ENCODE data around the gene CREB5.

GRCh38 chr7:28847176-28847575 lies 434.9 kb downstream of the CREB5 start:
- TF ChIP-seq USF1 (IDR thresholded peaks at IDR 0.05) (no peak), YY1 (IDR thresholded peaks at IDR 0.05; ENCODE audit: low read depth) (no peak), RAD21 (IDR thresholded peaks at IDR 0.05; ENCODE audit: low read depth) (no peak), ZBTB7A (IDR thresholded peaks at IDR 0.05; ENCODE audit: low read depth) (no peak), CEBPB (IDR thresholded peaks at IDR 0.05) (no peak), TEAD4 (IDR thresholded peaks at IDR 0.05) (no peak), MAX (IDR thresholded peaks at IDR 0.05) (no peak), EP300 (IDR thresholded peaks at IDR 0.05; ENCODE audit: borderline replicate concordance) (no peak), NFIC (IDR thresholded peaks at IDR 0.05) (no peak), TAF1 (IDR thresholded peaks at IDR 0.05; ENCODE audit: low read depth) (no peak), CREB1 (IDR thresholded peaks at IDR 0.05; ENCODE audit: low read depth) (no peak), EGR1 (IDR thresholded peaks at IDR 0.05) (no peak)
- TF ChIP-seq, protein P1, sequence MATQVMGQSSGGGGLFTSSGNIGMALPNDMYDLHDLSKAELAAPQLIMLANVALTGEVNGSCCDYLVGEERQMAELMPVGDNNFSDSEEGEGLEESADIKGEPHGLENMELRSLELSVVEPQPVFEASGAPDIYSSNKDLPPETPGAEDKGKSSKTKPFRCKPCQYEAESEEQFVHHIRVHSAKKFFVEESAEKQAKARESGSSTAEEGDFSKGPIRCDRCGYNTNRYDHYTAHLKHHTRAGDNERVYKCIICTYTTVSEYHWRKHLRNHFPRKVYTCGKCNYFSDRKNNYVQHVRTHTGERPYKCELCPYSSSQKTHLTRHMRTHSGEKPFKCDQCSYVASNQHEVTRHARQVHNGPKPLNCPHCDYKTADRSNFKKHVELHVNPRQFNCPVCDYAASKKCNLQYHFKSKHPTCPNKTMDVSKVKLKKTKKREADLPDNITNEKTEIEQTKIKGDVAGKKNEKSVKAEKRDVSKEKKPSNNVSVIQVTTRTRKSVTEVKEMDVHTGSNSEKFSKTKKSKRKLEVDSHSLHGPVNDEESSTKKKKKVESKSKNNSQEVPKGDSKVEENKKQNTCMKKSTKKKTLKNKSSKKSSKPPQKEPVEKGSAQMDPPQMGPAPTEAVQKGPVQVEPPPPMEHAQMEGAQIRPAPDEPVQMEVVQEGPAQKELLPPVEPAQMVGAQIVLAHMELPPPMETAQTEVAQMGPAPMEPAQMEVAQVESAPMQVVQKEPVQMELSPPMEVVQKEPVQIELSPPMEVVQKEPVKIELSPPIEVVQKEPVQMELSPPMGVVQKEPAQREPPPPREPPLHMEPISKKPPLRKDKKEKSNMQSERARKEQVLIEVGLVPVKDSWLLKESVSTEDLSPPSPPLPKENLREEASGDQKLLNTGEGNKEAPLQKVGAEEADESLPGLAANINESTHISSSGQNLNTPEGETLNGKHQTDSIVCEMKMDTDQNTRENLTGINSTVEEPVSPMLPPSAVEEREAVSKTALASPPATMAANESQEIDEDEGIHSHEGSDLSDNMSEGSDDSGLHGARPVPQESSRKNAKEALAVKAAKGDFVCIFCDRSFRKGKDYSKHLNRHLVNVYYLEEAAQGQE (IDR thresholded peaks at IDR 0.05; ENCODE audit: low read depth) = no peak
